ENCODE results near the gene AGRN.
A peak's percentile ranks its signal among the peaks of the same experiment; 100 is the strongest.
"Not testable (repeated sequence)": the region's sequence is repeated elsewhere in the genome, so short reads cannot be mapped to it uniquely, and the experiment has no call there.

Gene AGRN

GRCh38 chr1:1053682-1054081 lies 33.8 kb downstream of the AGRN start:
- DNase-seq (ENCODE audit: low spot score): no peak

DNA sequence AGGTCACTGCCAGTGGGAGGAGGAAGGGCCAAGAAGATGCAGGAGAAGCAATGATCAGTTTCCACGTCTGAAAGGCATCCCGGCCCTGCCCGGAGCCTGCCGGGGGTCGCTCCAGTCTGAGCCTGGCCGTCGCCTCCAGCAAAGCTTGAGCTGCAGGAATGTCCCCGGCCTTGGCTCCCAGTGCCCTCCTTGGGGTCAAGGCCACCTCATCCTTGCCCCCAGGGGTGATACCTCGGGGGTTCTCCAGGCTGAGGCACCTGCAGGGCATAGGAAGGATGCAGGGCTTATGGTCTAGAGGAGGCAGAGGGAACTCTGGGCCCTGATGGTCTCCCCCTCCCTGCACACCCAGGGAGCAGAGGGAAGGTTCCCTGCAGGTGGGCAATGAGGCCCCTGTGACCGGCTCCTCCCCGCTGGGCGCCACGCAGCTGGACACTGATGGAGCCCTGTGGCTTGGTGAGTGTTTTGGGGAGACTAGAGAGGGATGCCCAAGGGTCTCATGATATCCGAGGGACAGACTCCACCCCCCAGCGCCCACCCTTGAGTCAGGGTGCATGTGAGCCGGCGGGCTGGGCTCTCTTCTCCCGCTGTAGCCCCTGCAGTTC lies 34.3 kb downstream of the AGRN start:
- DNase-seq (ENCODE audit: low spot score): no peak

- no peak for DNase-seq (ENCODE audit: low spot score)
Observed at GRCh38 chr1:1054971-1055370, 35.1 kb downstream of the AGRN start.

- DNase-seq (ENCODE audit: low spot score): no peak
Observed at GRCh38 chr1:1055841-1056736, 36.2 kb downstream of the AGRN start.

DNA sequence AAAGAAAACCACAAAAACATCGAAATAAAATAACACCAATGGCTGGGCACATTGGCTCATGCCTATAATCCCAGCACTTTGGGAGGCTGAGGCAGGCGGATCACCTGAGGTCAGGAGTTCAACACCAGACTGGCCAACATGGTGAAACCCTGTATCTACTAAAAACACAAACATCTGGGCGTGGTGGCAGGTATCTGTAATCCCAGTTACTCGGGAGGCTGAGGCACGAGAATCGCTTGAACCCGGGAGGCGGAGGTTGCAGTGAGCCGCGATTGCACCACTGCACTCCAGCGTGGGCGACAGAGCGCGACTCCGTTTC lies 37.8 kb downstream of the AGRN start:
- not testable (repeated sequence) for DNase-seq (ENCODE audit: low spot score)

DNA sequence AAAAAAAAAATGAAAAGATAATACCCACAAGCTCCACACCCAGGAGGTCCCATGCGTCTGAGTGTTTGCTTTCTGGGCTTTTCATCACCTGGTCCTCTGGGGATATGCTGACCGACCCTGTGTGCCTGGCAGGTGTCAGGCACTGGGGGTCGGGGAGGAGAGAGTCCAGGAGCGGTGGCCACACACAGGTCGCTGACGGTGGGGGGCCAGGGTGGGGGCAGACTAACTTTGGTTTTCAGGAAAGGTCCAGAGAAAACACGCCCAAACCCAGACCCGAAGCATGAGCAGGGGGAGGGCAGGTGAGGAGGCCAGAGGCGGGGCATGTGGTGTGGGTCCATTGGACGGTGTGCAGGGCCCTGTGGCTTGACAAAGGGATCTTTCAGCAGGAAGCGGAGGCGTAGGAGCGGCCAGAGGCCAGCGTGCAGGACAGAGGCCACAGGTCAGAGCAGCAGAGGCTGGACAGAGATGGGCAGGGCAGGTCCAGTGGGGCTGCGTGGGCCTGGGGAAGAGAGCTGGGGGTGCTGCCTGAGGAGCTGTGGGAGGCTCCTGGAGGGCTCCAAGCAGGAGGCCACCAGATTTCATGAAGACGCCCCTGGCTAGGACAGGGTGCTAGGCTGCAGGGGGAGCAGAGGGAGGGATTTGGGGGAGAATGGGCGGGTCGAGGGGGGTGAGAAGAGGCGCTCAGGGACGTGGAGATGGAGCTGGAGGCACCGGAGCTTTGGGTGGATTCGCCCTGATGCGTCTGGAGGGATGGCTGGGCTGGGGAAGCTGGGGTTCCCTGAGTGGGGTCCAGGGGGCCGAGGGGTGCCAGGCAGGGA lies 38.4 kb downstream of the AGRN start:
- DNase-seq (ENCODE audit: low spot score): no peak

- DNase-seq (ENCODE audit: low spot score): no peak
Observed at GRCh38 chr1:1058921-1059493, 39.1 kb downstream of the AGRN start.

DNA sequence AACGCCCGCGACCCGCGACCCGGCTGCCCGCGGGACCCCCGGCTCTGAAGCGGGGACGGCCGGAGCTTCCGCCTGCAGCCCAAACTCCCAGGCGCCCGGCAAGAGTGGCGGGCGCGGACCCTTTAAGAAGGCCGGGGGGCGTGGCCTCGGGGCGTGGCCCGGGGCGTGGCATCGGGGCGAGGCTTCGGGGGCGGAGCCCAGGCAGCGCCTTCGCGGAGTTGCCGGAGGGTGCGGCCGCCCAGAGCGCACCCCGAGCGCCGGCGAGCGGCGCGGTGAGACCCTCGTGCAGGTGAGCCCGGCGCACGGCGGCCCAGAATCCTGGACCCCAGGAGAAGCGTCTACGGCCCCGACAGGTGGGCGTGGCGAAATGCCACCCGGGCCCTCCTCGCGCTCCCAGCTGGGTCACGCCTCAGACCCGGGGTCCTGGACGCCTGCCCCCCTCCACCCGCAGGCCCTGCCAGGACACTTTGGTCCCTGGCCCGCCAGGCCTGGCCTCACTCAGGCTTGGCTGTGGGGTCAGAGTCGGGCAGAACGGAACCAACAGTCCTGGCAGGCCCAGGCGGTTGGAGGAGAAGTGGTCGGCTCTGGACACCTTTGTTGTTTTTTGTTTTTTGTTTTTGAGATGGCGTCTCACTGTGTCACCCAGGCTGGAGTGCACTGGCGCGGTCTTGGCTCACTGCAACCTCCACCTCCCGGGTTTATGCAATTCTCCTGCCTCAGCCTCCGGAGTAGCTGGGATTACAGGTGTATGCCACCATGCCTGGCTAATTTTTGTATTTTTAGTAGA lies 39.8 kb downstream of the AGRN start:
- DNase-seq (ENCODE audit: low spot score): peak; percentile 98

DNA sequence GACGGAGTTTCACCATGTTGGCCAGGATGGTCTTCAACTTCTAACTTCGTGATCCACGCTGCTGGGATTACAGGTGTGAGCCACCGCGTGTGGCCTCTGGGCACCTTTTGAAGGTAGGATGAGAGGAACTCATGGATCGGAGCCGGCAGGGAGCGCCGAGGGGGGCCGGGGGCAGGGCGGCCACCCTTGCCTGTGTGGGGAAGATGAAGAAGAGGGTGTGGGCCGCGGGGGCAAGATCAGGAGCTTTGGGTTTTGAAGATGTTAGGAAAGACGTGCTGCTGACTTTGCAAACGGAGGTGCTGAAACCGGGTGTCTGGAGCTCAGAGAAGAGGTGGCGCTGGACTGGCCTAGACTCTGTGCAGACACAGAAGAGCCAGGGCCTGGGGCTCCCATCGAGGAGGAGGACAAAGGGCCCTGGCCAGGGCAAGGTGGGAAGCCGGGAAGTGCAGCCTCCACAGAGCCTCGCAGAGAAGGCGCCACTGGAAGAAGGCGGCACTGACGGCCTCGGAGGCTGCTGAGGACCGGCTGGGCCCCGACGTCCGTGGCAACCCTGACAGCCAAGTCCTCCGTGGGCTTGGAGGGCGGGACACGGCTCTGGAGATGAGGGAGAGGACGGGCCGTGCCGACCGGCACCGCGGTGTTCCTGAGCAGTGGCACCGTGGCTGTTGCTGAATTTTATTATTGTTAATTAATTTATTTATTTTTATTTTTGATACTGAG lies 40.5 kb downstream of the AGRN start:
- no peak for DNase-seq (ENCODE audit: low spot score)

GRCh38 chr1:1061682-1062345 lies 41.9 kb downstream of the AGRN start:
- DNase-seq (ENCODE audit: low spot score): no peak

- no peak for DNase-seq (ENCODE audit: low spot score)
Observed at GRCh38 chr1:1062348-1063163, 42.6 kb downstream of the AGRN start.

GRCh38 chr1:1063261-1063944 lies 43.5 kb downstream of the AGRN start:
- DNase-seq (ENCODE audit: low spot score): no peak

DNA sequence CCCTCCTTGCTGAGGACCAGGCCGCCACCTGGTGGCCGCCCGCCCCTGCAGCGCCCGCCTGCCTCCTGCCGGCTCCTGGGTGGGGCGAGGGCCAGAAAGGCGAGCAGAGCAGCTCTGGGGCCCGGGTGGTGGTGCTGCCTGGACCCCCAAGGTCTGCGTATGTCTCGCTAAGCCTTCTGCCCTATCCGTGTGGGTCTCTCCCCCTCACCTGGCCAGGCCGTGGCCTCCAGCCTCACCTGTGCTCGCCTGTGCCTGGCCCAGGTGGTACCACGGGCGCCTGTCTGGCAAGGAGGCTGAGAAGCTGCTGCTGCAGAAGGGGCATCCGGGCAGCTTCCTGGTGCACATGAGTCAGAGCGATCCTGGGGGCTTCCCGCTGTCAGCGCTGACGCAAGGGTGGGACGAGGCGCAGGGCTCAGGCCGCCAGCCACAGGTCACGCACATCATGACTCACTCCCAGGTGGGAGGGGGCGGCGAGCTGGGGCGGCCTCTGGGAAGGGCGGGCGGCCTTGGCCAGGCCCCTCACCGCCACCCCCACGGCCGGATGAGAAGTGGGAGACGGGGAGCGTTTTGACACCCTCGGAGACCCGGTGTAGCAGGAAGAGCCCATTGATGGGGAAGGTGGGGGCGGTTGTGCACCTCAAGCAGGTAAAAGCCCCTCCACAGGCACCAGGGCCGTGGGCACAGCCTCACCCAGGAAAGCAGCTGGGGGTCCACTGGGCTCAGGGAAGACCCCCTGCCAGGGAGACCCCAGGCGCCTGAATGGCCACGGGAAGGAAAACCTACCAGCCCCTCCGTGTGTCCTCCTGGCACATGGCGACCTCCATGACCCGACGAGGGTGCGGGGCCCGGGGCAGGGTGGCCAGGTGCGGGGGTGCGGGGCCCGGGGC lies 44.3 kb downstream of the AGRN start:
- peak; percentile 85 for DNase-seq (ENCODE audit: low spot score)

- no peak for DNase-seq (ENCODE audit: low spot score)
Observed at GRCh38 chr1:1065265-1065939, 45.5 kb downstream of the AGRN start.

- not testable (repeated sequence) for DNase-seq (ENCODE audit: low spot score)
Observed at GRCh38 chr1:1065940-1066304, 46.0 kb downstream of the AGRN start.

DNA sequence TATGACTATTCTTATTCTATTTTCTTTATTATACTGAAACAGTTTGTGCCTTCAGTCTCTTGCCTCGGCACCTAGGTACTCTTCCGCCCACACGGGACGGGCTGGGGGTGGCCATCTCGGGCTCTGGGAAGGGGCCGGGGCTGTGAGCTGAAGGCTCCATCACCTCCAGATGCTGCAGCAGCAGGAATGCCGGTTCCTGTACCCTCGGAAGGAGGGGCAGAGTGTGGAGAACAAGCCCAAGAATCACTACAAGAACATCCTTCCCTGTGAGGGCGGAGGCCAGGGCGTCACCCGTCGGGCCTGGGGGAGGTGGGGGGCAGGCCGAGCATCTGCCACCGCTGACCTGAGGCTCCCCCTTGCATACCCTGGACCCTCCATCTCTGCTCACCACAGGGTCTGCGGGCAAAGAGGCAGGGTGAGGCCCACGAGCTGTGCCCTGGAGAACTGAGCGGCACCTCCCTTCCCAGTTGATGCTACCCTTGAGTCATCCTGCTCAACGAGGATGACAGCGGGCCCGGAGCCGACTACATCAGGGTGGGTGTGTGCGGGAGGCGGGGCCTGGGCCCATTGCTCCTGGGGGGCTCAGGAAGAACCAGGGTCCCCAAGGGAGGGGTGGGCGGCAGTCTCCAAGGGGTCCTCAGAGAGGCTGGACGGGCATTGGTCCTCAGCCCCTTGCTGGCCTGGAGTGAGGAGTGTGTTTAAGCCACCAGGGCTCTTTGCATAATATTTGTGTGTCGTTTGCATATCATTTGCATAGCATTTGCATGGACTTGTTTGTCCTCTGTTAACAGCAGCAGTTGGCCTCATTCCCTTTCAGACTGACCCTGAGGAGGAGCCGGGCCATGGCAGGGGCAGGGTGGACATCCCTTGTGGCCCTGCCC lies 46.7 kb downstream of the AGRN start:
- DNase-seq (ENCODE audit: low spot score): no peak

Data from AG08396 (cell line).